GM12878 (cell line): Measurements from ENCODE around the gene SPCS1. TPM values are rescaled to one million over a fixed set of nuclear protein-coding genes. Genes with fewer than 3 reads are reported as not detected.

Source experiments
- CREB1 ChIP-seq: IDR thresholded peaks from 2 replicates; pipeline ENCODE4 v1.6.1; 2012; ENCODE audit warnings: low read depth, mild to moderate bottlenecking, inconsistent platforms
- EZH2 ChIP-seq: IDR thresholded peaks from 2 replicates; pipeline ENCODE4 v1.6.1; 2012; ENCODE audit warnings: low read depth, mild to moderate bottlenecking, control low read depth, inconsistent platforms, low read length, borderline replicate concordance; ENCODE audit not compliant: control insufficient read depth
- HDAC6 ChIP-seq: fragments of 200-600 bp; sonication (generic); IDR thresholded peaks from one replicate; pipeline ENCODE4 v1.8.0; 2017; ENCODE audit warnings: antibody characterized with exemption; ENCODE audit not compliant: unreplicated experiment
- MYC ChIP-seq: IDR thresholded peaks from 2 replicates; pipeline ENCODE4 v1.6.1; 2011; ENCODE audit warnings: mild to moderate bottlenecking, low read length, moderate library complexity, inconsistent platforms; ENCODE audit not compliant: insufficient read depth, insufficient replicate concordance, insufficient read length, severe bottlenecking
- NFIC ChIP-seq: IDR thresholded peaks from 2 replicates; pipeline ENCODE4 v1.6.1; 2012; ENCODE audit warnings: low read depth, mild to moderate bottlenecking, inconsistent platforms, low read length, moderate library complexity
- NFXL1 ChIP-seq: fragments of 450-650 bp; IDR thresholded peaks from 2 replicates; pipeline ENCODE4 v1.6.1; 2017; ENCODE audit warnings: antibody characterized with exemption, mild to moderate bottlenecking, borderline replicate concordance
- NR2C1 ChIP-seq: fragments of 450-650 bp; IDR thresholded peaks from 2 replicates; pipeline ENCODE4 v1.6.1; 2017; ENCODE audit warnings: antibody characterized with exemption, mild to moderate bottlenecking, moderate library complexity
- NRF1 ChIP-seq: conservative IDR thresholded peaks from 2 replicates; pipeline ENCODE4 v1.6.1; 2011; ENCODE audit warnings: mild to moderate bottlenecking, low read depth, low read length, improper control_type of control experiment
- PAX5 ChIP-seq: IDR thresholded peaks from 2 replicates; pipeline ENCODE4 v1.6.1; 2011; ENCODE audit warnings: low read depth, low read length, borderline replicate concordance
- SRF ChIP-seq, 2 experiments: IDR thresholded peaks; 2 replicates each; pipeline ENCODE4 v1.6.1; 2011; ENCODE audit warnings: low read depth in 2 of 2, low read length in 2 of 2, mild to moderate bottlenecking in 1 of 2, moderate library complexity in 1 of 2
- TAF1 ChIP-seq: IDR thresholded peaks from 2 replicates; pipeline ENCODE4 v1.6.1; 2011; ENCODE audit warnings: mild to moderate bottlenecking, low read depth, low read length, borderline replicate concordance
- TARDBP ChIP-seq: IDR thresholded peaks from 2 replicates; pipeline ENCODE4 v1.6.1; 2016; ENCODE audit warnings: borderline replicate concordance
- ZBED1 ChIP-seq: IDR thresholded peaks from 2 replicates; pipeline ENCODE4 v1.6.1; 2016; ENCODE audit warnings: borderline replicate concordance
- ZNF384 ChIP-seq: IDR thresholded peaks from 2 replicates; pipeline ENCODE4 v1.6.1; 2012; ENCODE audit warnings: low read depth, mild to moderate bottlenecking, low read length, improper control_type of control experiment, borderline replicate concordance
- ZSCAN29 ChIP-seq: fragments of 450-650 bp; IDR thresholded peaks from 2 replicates; pipeline ENCODE4 v1.6.1; 2017; ENCODE audit warnings: mild to moderate bottlenecking, moderate library complexity
- polyA plus RNA-seq, 11 experiments: library from polyadenylated mRNA; depleted of rRNA in 4 of 11; unstranded in 6 of 11; stranded (reverse) in 5 of 11; fragments of >200 nt; fragmentation: Nextera tagmentation in 4 of 11; fragmentation: Illumina TruSeq in 1 of 11; extraction: Ambion mirVana in 4 of 11; extraction: Trizol in 1 of 11; gene quantifications; 1 replicate in 1 of 11; 2 replicates in 10 of 11; pipeline versions ENCODE4 v1.2.1 to v1.2.3, GENCODE V29; 2011 to 2016; ENCODE audit warnings: inconsistent platforms in 2 of 11, missing spikeins in 2 of 11, low read depth in 1 of 11
- total RNA-seq, 4 experiments: library from RNA; depleted of rRNA in 3 of 4; stranded (reverse); fragments of >200 nt in 3 of 4; fragmentation: Illumina TruSeq in 1 of 4; extraction: Trizol in 1 of 4; gene quantifications; 2 replicates each; pipeline versions ENCODE4 v1.2.1 to v1.2.3, GENCODE V29; 2013 to 2021
- TF ChIP-seq, protein P1 (sequence below): fragments of 450-650 bp; IDR thresholded peaks from 2 replicates; pipeline ENCODE4 v1.6.1; 2017; ENCODE audit warnings: mild to moderate bottlenecking, low read depth, inconsistent platforms; ENCODE audit not compliant: poor library complexity, severe bottlenecking
- TF ChIP-seq, protein P2 (sequence below): fragments of 450-650 bp; formaldehyde crosslinking; IDR thresholded peaks from 2 replicates; pipeline ENCODE4 v1.4.0; 2020; ENCODE audit warnings: mild to moderate bottlenecking, moderate library complexity
- TF ChIP-seq, protein P3 (sequence below): fragments of 450-650 bp; IDR thresholded peaks from 2 replicates; pipeline ENCODE4 v1.6.1; 2017; ENCODE audit warnings: mild to moderate bottlenecking
- TF ChIP-seq, protein P4 (sequence below): IDR thresholded peaks from 2 replicates; pipeline ENCODE4 v1.6.1; 2012; ENCODE audit warnings: low read depth, low read length, improper control_type of control experiment

Gene SPCS1
- total and polyA plus RNA-seq, 10 of the 15 experiments (the other 5 are each of a cell fraction or from before 2014, with no cell fraction given) = 107 to 994 (median 233) TPM

DNA sequence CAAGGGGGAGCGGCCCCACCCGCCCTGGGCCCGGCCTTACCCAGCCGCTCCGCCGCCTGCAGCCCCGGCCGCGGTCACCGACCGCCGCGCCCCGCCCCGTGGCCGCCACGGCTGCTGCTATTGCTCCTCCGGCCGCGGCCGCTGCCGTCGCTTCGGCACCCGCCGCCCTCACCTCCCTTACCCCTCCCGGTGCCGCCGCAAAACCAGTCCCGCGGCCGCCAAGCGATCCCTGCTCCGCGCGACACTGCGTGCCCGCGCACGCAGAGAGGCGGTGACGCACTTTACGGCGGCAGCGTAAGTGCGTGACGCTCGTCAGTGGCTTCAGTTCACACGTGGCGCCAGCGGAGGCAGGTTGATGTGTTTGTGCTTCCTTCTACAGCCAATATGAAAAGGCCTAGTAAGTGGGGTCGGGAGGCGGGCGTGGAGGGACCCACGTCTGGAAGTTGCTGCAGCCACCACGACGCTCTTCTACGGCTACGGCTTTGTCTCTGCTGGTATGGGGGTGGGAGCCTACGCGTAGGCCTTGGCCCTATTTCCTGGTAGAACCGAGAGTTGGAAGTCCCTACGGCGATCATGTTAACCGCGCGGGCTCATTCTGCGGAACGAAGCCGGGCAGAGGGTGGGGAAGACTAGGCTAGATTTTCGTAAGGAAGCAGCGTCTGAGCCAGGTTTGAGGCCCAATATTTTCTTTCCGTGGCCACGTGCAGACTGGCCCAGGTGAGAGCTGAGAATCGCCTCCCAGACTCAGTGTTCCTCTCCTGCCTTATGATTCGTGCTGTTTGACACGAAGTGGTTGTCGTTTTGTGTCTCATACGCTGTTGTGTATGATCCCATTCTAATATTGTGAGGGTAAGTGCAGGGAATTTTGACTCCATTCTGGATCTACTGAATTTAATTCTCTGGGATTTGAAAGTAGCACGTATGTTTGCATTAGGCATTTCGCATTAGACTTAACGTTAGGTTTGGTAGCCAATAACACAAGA is 19.9 kb upstream of the SPCS1 start, which contains the start of the genes GNL3 and PBRM1 (continued):
- TF ChIP-seq, protein P1, sequence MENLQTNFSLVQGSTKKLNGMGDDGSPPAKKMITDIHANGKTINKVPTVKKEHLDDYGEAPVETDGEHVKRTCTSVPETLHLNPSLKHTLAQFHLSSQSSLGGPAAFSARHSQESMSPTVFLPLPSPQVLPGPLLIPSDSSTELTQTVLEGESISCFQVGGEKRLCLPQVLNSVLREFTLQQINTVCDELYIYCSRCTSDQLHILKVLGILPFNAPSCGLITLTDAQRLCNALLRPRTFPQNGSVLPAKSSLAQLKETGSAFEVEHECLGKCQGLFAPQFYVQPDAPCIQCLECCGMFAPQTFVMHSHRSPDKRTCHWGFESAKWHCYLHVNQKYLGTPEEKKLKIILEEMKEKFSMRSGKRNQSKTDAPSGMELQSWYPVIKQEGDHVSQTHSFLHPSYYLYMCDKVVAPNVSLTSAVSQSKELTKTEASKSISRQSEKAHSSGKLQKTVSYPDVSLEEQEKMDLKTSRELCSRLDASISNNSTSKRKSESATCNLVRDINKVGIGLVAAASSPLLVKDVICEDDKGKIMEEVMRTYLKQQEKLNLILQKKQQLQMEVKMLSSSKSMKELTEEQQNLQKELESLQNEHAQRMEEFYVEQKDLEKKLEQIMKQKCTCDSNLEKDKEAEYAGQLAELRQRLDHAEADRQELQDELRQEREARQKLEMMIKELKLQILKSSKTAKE = no peak
- 0 out of 2 replicates have a peak, but pooled peaks have one; percentile 20 for TF ChIP-seq NRF1
- TF ChIP-seq ZNF384 = no peak; the same call in 1 of the 2 replicates
- TF ChIP-seq HDAC6 = no peak
- TF ChIP-seq NR2C1 = no peak; the same call in 1 of the 2 replicates
- TF ChIP-seq, protein P2, sequence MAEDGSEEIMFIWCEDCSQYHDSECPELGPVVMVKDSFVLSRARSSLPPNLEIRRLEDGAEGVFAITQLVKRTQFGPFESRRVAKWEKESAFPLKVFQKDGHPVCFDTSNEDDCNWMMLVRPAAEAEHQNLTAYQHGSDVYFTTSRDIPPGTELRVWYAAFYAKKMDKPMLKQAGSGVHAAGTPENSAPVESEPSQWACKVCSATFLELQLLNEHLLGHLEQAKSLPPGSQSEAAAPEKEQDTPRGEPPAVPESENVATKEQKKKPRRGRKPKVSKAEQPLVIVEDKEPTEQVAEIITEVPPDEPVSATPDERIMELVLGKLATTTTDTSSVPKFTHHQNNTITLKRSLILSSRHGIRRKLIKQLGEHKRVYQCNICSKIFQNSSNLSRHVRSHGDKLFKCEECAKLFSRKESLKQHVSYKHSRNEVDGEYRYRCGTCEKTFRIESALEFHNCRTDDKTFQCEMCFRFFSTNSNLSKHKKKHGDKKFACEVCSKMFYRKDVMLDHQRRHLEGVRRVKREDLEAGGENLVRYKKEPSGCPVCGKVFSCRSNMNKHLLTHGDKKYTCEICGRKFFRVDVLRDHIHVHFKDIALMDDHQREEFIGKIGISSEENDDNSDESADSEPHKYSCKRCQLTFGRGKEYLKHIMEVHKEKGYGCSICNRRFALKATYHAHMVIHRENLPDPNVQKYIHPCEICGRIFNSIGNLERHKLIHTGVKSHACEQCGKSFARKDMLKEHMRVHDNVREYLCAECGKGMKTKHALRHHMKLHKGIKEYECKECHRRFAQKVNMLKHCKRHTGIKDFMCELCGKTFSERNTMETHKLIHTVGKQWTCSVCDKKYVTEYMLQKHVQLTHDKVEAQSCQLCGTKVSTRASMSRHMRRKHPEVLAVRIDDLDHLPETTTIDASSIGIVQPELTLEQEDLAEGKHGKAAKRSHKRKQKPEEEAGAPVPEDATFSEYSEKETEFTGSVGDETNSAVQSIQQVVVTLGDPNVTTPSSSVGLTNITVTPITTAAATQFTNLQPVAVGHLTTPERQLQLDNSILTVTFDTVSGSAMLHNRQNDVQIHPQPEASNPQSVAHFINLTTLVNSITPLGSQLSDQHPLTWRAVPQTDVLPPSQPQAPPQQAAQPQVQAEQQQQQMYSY = no peak
- TF ChIP-seq CREB1 = peak; percentile 91
- 0 out of 2 replicates have a peak, but pooled peaks have one; percentile 26 for TF ChIP-seq NFIC
- TF ChIP-seq NFXL1 = no peak
- TF ChIP-seq, protein P3, sequence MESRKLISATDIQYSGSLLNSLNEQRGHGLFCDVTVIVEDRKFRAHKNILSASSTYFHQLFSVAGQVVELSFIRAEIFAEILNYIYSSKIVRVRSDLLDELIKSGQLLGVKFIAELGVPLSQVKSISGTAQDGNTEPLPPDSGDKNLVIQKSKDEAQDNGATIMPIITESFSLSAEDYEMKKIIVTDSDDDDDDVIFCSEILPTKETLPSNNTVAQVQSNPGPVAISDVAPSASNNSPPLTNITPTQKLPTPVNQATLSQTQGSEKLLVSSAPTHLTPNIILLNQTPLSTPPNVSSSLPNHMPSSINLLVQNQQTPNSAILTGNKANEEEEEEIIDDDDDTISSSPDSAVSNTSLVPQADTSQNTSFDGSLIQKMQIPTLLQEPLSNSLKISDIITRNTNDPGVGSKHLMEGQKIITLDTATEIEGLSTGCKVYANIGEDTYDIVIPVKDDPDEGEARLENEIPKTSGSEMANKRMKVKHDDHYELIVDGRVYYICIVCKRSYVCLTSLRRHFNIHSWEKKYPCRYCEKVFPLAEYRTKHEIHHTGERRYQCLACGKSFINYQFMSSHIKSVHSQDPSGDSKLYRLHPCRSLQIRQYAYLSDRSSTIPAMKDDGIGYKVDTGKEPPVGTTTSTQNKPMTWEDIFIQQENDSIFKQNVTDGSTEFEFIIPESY = no peak
- peak; percentile 26; the same call in 1 of the 2 replicates for TF ChIP-seq PAX5
- TF ChIP-seq MYC = peak; percentile 99
- TF ChIP-seq ZSCAN29 = peak; percentile 60; the same call in 1 of the 2 replicates
- no peak for TF ChIP-seq SRF (IDR thresholded peaks at IDR 0.05; ENCODE audit: low read depth in 2 of 2, low read length in 2 of 2)
- TF ChIP-seq, protein P4, sequence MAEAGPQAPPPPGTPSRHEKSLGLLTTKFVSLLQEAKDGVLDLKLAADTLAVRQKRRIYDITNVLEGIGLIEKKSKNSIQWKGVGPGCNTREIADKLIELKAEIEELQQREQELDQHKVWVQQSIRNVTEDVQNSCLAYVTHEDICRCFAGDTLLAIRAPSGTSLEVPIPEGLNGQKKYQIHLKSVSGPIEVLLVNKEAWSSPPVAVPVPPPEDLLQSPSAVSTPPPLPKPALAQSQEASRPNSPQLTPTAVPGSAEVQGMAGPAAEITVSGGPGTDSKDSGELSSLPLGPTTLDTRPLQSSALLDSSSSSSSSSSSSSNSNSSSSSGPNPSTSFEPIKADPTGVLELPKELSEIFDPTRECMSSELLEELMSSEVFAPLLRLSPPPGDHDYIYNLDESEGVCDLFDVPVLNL = 0 out of 2 replicates have a peak, but pooled peaks have one; percentile 21
- peak; percentile 97 for TF ChIP-seq TAF1
- no peak for TF ChIP-seq EZH2
- peak; percentile 51; the same call in 1 of the 2 replicates for TF ChIP-seq TARDBP
- peak; percentile 60; the same call in 1 of the 2 replicates for TF ChIP-seq ZBED1
